Measurements from ENCODE around the gene ZMYND11. TPM values are rescaled to one million over a fixed set of nuclear protein-coding genes. Genes with fewer than 3 reads are reported as not detected.

Gene ZMYND11
- total and polyA plus RNA-seq, 7 donors, result 21.5 to 138 (median 112) TPM

GRCh38 chr10:269440-270074 lies 134.3 kb downstream of the ZMYND11 start:
- TF ChIP-seq POLR2AphosphoS5 (IDR thresholded peaks at IDR 0.05) (no peak), EP300 (IDR thresholded peaks at IDR 0.05) (no peak), CTCF (IDR thresholded peaks at IDR 0.05) (no peak), POLR2A (IDR thresholded peaks at IDR 0.05) (no peak)
- no peaks in the 10 kb centered on the region for H3K9me3 ChIP-seq
- WGBS, 2 donors, result 82 to 83% methylated on average over 10 of the region's 10 CpGs

GRCh38 chr10:271201-271600 lies 135.9 kb downstream of the ZMYND11 start:
- DNase-seq, result no peak
- Histone ChIP-seq H3K27ac (no peak overlapping the region), H3K36me3 (peaks cover 0 to 21% (median 5%) of the 10 kb centered on the region in 4 donors), H3K4me3 (no peak overlapping the region), H3K4me1 (no peaks in the 10 kb centered on the region), H3K9me3 (no peaks in the 10 kb centered on the region), H3K27me3 (no peaks in the 10 kb centered on the region)
- intact Hi-C loops (cut with DNase I), result no loop called here
- 76 to 81% methylated on average over 3 of the region's 3 CpGs for WGBS, 2 donors
- TF ChIP-seq POLR2A (IDR thresholded peaks at IDR 0.05) (no peak), POLR2AphosphoS5 (IDR thresholded peaks at IDR 0.05) (no peak), CTCF (IDR thresholded peaks at IDR 0.05) (no peak), EP300 (IDR thresholded peaks at IDR 0.05) (no peak)

More at GRCh38 chr10:269440-270074, 134.3 kb downstream of the ZMYND11 start:
- Histone ChIP-seq H3K4me1 (no peaks in the 10 kb centered on the region), H3K36me3 (peaks cover 0 to 7% (median 3%) of the 10 kb centered on the region in 4 donors), H3K27me3 (no peaks in the 10 kb centered on the region), H3K4me3 (no peak overlapping the region), H3K27ac (no peak overlapping the region)
- intact Hi-C loops (cut with DNase I), result no loop called here
- DNase-seq, result no peak

- Histone ChIP-seq H3K27me3 (no peaks in the 10 kb centered on the region), H3K9me3 (no peaks in the 10 kb centered on the region), H3K27ac (no peak overlapping the region), H3K4me3 (no peak overlapping the region), H3K36me3 (peaks cover 0 to 27% (median 7%) of the 10 kb centered on the region in 4 donors), H3K4me1 (no peaks in the 10 kb centered on the region)
- TF ChIP-seq POLR2A (IDR thresholded peaks at IDR 0.05) (no peak), EP300 (IDR thresholded peaks at IDR 0.05) (no peak), CTCF (IDR thresholded peaks at IDR 0.05) (no peak), POLR2AphosphoS5 (IDR thresholded peaks at IDR 0.05) (no peak)
- WGBS, 2 donors, result 91 to 94% methylated on average over 6 of the region's 6 CpGs
- intact Hi-C loops (cut with DNase I), result no loop called here
- DNase-seq, result no peak
Observed at GRCh38 chr10:271722-272121, 136.5 kb downstream of the ZMYND11 start.

GRCh38 chr10:273088-273487 lies 137.8 kb downstream of the ZMYND11 start:
- no peak for DNase-seq
- intact Hi-C loops (cut with DNase I), result no loop called here
- no peaks in the 10 kb centered on the region for H3K27me3 ChIP-seq
- H3K9me3 ChIP-seq, result no peaks in the 10 kb centered on the region
- WGBS, 2 donors, result 97% methylated on average over 16 of the region's 16 CpGs
- peaks cover 0 to 40% (median 18%) of the 10 kb centered on the region in 4 donors for H3K36me3 ChIP-seq
- H3K27ac ChIP-seq, result no peak overlapping the region
- H3K4me3 ChIP-seq, result no peak overlapping the region
- TF ChIP-seq CTCF (IDR thresholded peaks at IDR 0.05) (no peak), POLR2AphosphoS5 (IDR thresholded peaks at IDR 0.05) (no peak), POLR2A (IDR thresholded peaks at IDR 0.05) (no peak), EP300 (IDR thresholded peaks at IDR 0.05) (no peak)
- H3K4me1 ChIP-seq, result no peaks in the 10 kb centered on the region

GRCh38 chr10:274866-275265 lies 139.6 kb downstream of the ZMYND11 start:
- H3K4me3 ChIP-seq, result no peak overlapping the region
- no peaks in the 10 kb centered on the region for H3K4me1 ChIP-seq
- peaks cover 11 to 58% (median 22%) of the 10 kb centered on the region in 4 donors for H3K36me3 ChIP-seq
- no peaks in the 10 kb centered on the region for H3K27me3 ChIP-seq
- TF ChIP-seq CTCF (IDR thresholded peaks at IDR 0.05) (no peak), EP300 (IDR thresholded peaks at IDR 0.05) (no peak), POLR2A (IDR thresholded peaks at IDR 0.05) (no peak), POLR2AphosphoS5 (IDR thresholded peaks at IDR 0.05) (no peak)
- no peak for DNase-seq
- no peak overlapping the region for H3K27ac ChIP-seq
- intact Hi-C loops (cut with DNase I), result no loop called here
- 83 to 86% methylated on average over 2 of the region's 2 CpGs for WGBS, 2 donors
- no peaks in the 10 kb centered on the region for H3K9me3 ChIP-seq

All from sigmoid colon (tissue), 7 donors.